SK-N-MC (cell line): Measurements from ENCODE around the gene TAS1R3.

ENCODE experiments used
- DNase-seq: peaks from one replicate; pipeline ENCODE4 v3.0.0-alpha.2; 2011; ENCODE audit warnings: low read depth, low spot score
- H3K27ac ChIP-seq: fragments of 200-600 bp; sonication (generic); 2 replicates; pipeline ENCODE4 v1.5.1; 2016; ENCODE audit warnings: mixed run types
- H3K36me3 ChIP-seq: fragments of 200-600 bp; sonication (generic); 2 replicates; pipeline ENCODE4 v1.6.1; 2017; ENCODE audit warnings: antibody characterized with exemption, low read length, mixed read lengths; ENCODE audit not compliant: insufficient read depth
- H3K4me3 ChIP-seq: fragments of 200-600 bp; sonication (generic); 2 replicates; pipeline ENCODE4 v1.5.1; 2016
- H3K9ac ChIP-seq: fragments of 200-600 bp; sonication (generic); 2 replicates; pipeline ENCODE4 v1.8.0; 2017; ENCODE audit warnings: mixed run types, mixed read lengths; ENCODE audit not compliant: insufficient read length
- H3K9me3 ChIP-seq: fragments of 200-600 bp; sonication (generic); 2 replicates; pipeline ENCODE4 v1.6.1; 2017; ENCODE audit warnings: low read depth, mild to moderate bottlenecking, antibody characterized with exemption, low read length, moderate library complexity, mixed read lengths
- EZH2 ChIP-seq: fragments of 200-600 bp; sonication (generic); IDR thresholded peaks from one replicate; pipeline ENCODE4 v1.6.1; 2017; ENCODE audit warnings: antibody characterized with exemption
- FOXP2 ChIP-seq: optimal IDR thresholded peaks from 2 replicates; pipeline ENCODE3; 2011; ENCODE audit warnings: mild to moderate bottlenecking, moderate library complexity; ENCODE audit not compliant: insufficient read depth; ENCODE audit errors: extremely low read length, control extremely low read depth
- POLR2AphosphoS5 ChIP-seq: IDR thresholded peaks from 2 replicates; pipeline ENCODE4 v1.6.1; 2012; ENCODE audit warnings: mild to moderate bottlenecking, low read depth, low read length, borderline replicate concordance

Gene TAS1R3

GRCh38 chr1:1371364-1371745, 40.3 kb downstream of the TAS1R3 start:
- Histone ChIP-seq H3K4me3 (no peak overlapping the region), H3K27ac (no peak overlapping the region), H3K9me3 (0 out of 2 replicates have a peak, but pooled peaks cover 3% of the 10 kb centered on the region), H3K9ac (no peak overlapping the region), H3K36me3 (no peaks in the 10 kb centered on the region; the same call in 1 of the 2 replicates)
- no peak for DNase-seq
- TF ChIP-seq POLR2AphosphoS5 = no peak
- no peak for TF ChIP-seq FOXP2
- TF ChIP-seq EZH2 = no peak

GRCh38 chr1:1371746-1372711, 40.9 kb downstream of the TAS1R3 start:
- Histone ChIP-seq H3K36me3 (no peaks in the 10 kb centered on the region; the same call in 1 of the 2 replicates), H3K27ac (no peak overlapping the region)
- no peak for DNase-seq

GRCh38 chr1:1373051-1373814, 42.2 kb downstream of the TAS1R3 start:
- H3K4me3 ChIP-seq = peak overlapping the region; percentile 87
- no peaks in the 10 kb centered on the region for H3K9me3 ChIP-seq
- no peak for TF ChIP-seq FOXP2
- TF ChIP-seq EZH2 = no peak
- TF ChIP-seq POLR2AphosphoS5 = no peak
- no peaks in the 10 kb centered on the region; the same call in 1 of the 2 replicates for H3K36me3 ChIP-seq
- no peak for DNase-seq
- no peak overlapping the region for H3K27ac ChIP-seq
- H3K9ac ChIP-seq = peak overlapping the region; percentile 96

More at GRCh38 chr1:1371746-1372711, 40.9 kb downstream of the TAS1R3 start:
- no peak overlapping the region for H3K9ac ChIP-seq
- 0 out of 2 replicates have a peak, but pooled peaks cover 3% of the 10 kb centered on the region for H3K9me3 ChIP-seq
- no peak overlapping the region for H3K4me3 ChIP-seq
- TF ChIP-seq FOXP2 = no peak
- TF ChIP-seq EZH2 = no peak
- no peak for TF ChIP-seq POLR2AphosphoS5

- H3K36me3 ChIP-seq = no peaks in the 10 kb centered on the region; the same call in 1 of the 2 replicates
- H3K4me3 ChIP-seq = peak overlapping the region; percentile 87
- H3K9me3 ChIP-seq = no peaks in the 10 kb centered on the region
- TF ChIP-seq EZH2 (no peak), FOXP2 (no peak), POLR2AphosphoS5 (no peak)
- no peak for DNase-seq
- no peak overlapping the region; the same call in 1 of the 2 replicates for H3K27ac ChIP-seq
- H3K9ac ChIP-seq = peak overlapping the region; percentile 96
These were observed 42.9 kb downstream of the TAS1R3 start for GRCh38 chr1:1373815-1374588.

GRCh38 chr1:1374589-1374928, 43.5 kb downstream of the TAS1R3 start:
- H3K27ac ChIP-seq = peak overlapping the region; percentile 82
- DNase-seq = no peak
- no peaks in the 10 kb centered on the region for H3K9me3 ChIP-seq

GRCh38 chr1:1374929-1375662, 44.0 kb downstream of the TAS1R3 start, which contains the start of gene AURKAIP1:
AURKAIP1 (minus strand) TSS chr1:1375207; CDS start chr1:1374756, 451 bp downstream.
- DNase-seq = peak; percentile 99
- Histone ChIP-seq H3K27ac (peak within 1 kb of the TSS; percentile 85), H3K36me3 (no peaks in the 10 kb centered on the region; the same call in 1 of the 2 replicates), H3K9ac (peak within 1 kb of the TSS; percentile 96), H3K4me3 (peak within 1 kb of the TSS; percentile 87), H3K9me3 (no peaks in the 10 kb centered on the region)
- TF ChIP-seq FOXP2 (peak; percentile 96), EZH2 (no peak), POLR2AphosphoS5 (peak; percentile 71)

More at GRCh38 chr1:1374589-1374928, 43.5 kb downstream of the TAS1R3 start:
- Histone ChIP-seq H3K9ac (peak overlapping the region; percentile 96), H3K4me3 (peak overlapping the region; percentile 87), H3K36me3 (no peaks in the 10 kb centered on the region; the same call in 1 of the 2 replicates)
- no peak for TF ChIP-seq FOXP2
